HG03432 (cell line): Measurements from ENCODE around the gene MTRF1.

Experiments used
- ATAC-seq: cut with Tn5 transposase; IDR thresholded peaks from one replicate; pipeline ENCODE4 v1.9.1; 2021; ENCODE audit warnings: mild to moderate bottlenecking, moderate library complexity; ENCODE audit not compliant: unreplicated experiment

The MTRF1 gene

GRCh38 chr13:41231025-41231677 is 32.2 kb downstream of the MTRF1 start:
- no peak for ATAC-seq

- ATAC-seq = no peak
Observed at GRCh38 chr13:41229356-41229755, 34.0 kb downstream of the MTRF1 start.

GRCh38 chr13:41224113-41225110 is 39.0 kb downstream of the MTRF1 start:
- no peak for ATAC-seq

GRCh38 chr13:41222259-41222852 is 41.0 kb downstream of the MTRF1 start:
- ATAC-seq = peak; percentile 70

- no peak for ATAC-seq
Observed at GRCh38 chr13:41220401-41220800, 43.0 kb downstream of the MTRF1 start.

- ATAC-seq = no peak
Observed at GRCh38 chr13:41216160-41216559, 47.2 kb downstream of the MTRF1 start.

- no peak for ATAC-seq
Observed at GRCh38 chr13:41213919-41214318, 49.5 kb downstream of the MTRF1 start.

GRCh38 chr13:41213316-41213715 is 50.1 kb downstream of the MTRF1 start:
- ATAC-seq = no peak

GRCh38 chr13:41212881-41213280 is 50.5 kb downstream of the MTRF1 start:
- ATAC-seq = no peak

GRCh38 chr13:41211062-41211461 is 52.3 kb downstream of the MTRF1 start:
- ATAC-seq = no peak

- no peak for ATAC-seq
Observed at GRCh38 chr13:41206467-41206866, 56.9 kb downstream of the MTRF1 start.

GRCh38 chr13:41203810-41204209 is 59.6 kb downstream of the MTRF1 start:
- ATAC-seq = no peak

GRCh38 chr13:41200126-41200525 is 63.2 kb downstream of the MTRF1 start:
- ATAC-seq = no peak

GRCh38 chr13:41199526-41199925 is 63.9 kb downstream of the MTRF1 start:
- peak; percentile 86 for ATAC-seq

- ATAC-seq = peak; percentile 16
Observed at GRCh38 chr13:41199079-41199478, 64.3 kb downstream of the MTRF1 start.

GRCh38 chr13:41196620-41197019 is 66.8 kb downstream of the MTRF1 start:
- no peak for ATAC-seq

- no peak for ATAC-seq
Observed at GRCh38 chr13:41196011-41196410, 67.4 kb downstream of the MTRF1 start.

GRCh38 chr13:41193919-41194824 is 69.2 kb downstream of the MTRF1 start, which contains the start of gene KBTBD7:
Gene KBTBD7, minus strand, starts transcription at chr13:41194569. Its CDS starts 312 bp downstream, at chr13:41194257.
- ATAC-seq = peak; percentile 97

- no peak for ATAC-seq
Observed at GRCh38 chr13:41193469-41193868, 69.9 kb downstream of the MTRF1 start.

- no peak for ATAC-seq
Observed at GRCh38 chr13:41188584-41188983, 74.8 kb downstream of the MTRF1 start.
